ENCODE measurements around the gene AKAP13.
A peak's percentile ranks its signal among the peaks of the same experiment; 100 is the strongest.
"Not testable (repeated sequence)": the region's sequence is repeated elsewhere in the genome, so short reads cannot be mapped to it uniquely, and the experiment has no call there.

AKAP13 gene

DNA sequence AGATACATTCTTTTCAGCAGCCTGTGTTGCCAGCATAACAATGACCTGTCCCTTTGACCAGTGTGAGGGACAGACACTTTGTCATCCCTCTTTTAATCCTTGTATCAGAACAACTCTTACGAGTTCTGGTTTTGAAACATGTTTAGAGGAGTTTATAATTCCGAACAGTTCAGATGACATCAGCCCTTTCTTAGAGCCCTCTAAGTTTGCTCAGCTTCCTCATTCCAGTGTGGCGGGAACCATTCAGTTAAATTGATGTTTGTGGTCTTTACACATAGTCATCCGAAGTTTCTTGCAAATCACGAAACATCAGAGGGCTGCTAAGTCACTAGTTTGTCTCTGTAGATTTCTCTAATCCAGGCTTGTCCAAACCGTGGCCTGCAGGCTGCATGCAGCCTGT, 102.5 kb downstream of the AKAP13 start:
- DNase-seq, result no peak

DNA sequence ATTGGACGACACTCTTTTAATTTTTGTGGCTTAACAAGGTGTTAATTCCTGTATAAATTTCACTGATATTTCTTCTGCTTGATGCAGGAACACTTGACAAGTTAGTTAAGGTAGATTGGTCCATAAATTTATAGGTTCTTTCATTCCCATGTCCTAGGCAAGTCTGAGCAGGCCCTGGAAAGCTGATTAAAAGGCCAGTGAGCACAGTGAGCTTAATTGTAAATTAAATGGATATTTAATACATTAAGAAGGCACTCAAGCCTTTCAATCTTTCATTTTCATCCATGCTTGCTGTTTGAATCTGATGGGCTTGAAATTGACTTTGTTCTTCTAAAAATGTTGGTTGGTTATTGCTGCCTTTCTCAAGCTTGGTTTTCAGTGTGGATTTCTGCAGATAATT, 103.6 kb downstream of the AKAP13 start:
- not testable (repeated sequence) for DNase-seq

DNA sequence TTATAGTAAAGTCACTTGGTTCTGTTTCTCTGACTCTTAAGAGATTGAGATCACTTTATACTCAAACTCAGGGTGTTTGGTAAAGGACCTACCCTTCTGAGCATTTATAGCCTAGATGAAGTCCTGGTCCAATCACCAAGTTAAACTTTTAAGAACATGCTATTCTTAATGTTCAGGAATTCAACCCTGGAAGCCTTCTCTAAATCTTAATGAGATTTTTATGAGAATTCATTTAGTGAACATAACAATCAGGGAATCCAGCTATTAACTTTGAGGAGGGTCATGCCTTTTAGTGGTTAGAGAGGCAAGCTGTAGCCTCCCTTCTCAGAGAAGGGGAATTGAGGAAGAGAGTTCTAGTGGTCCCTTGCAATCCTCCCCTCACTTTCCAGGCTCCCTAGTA, 104.5 kb downstream of the AKAP13 start:
- DNase-seq, result not testable (repeated sequence)

DNA sequence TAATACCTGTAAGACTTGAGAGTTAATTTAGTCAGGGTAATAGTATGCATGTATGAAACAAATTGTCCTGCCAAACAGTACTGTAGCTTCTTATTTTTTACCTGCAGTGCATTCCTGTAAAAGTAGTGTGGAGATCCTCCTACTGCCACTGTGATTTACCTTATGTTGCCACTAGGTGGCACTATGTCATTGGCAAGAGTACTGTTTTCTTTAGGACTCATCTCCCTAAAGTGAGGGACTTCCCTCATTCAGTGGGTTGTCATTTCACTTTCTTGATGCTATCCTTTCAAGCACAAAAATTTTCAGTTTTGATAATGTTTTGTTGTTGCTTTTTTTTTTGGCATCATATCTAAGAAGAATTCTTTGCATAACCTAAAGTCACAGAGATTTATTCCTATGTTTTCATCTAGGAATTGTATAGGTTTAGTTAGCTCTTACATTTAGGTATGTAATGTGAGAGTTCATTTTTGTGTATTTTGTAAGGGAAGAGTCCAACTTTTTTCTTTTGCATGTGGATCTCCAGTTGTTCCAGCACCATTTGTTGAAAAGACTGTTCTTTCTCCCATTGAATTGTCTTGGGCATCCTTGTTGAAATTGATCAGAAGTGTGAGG, 105.7 kb downstream of the AKAP13 start:
- peak; percentile 72 to 83 for DNase-seq

DNA sequence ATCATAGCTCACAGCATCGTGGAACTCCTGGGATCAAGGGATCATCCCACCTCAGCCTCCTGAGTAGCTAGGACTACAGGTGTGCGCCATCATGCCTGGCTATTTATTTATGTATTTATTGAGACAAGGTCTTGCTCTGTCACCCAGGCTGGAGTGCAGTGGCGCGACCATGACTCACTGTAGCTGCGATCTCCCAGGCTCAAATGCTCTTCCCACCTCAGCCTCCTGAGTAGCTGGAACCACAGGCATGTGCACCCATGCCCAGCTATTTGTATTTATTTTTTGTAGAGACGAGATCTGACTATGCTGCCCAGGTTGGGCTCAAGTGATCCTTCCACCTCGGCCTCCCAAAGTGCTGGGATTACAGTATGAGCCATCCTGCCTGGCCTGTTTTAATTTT, 107.4 kb downstream of the AKAP13 start:
- DNase-seq, result not testable (repeated sequence)

DNA sequence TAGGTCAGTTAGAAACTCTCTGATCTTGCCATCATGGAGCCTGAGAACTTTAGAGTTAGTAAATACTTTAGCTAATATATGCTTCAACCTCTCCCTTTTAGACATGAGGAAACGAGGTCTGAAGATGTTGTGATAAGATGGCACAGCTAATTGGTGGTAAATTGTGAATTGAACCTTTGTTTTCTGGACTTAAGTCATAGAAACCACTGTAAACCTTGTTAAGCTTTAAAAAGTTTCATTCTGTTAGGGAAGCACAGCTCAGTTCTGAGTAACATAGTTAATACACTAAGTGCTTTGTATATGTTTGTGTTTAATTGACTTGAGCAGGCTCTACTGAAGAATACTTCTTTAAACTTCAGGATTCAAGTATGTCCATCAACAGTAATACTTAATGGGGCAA, 108.6 kb downstream of the AKAP13 start:
- no peak for DNase-seq

DNA sequence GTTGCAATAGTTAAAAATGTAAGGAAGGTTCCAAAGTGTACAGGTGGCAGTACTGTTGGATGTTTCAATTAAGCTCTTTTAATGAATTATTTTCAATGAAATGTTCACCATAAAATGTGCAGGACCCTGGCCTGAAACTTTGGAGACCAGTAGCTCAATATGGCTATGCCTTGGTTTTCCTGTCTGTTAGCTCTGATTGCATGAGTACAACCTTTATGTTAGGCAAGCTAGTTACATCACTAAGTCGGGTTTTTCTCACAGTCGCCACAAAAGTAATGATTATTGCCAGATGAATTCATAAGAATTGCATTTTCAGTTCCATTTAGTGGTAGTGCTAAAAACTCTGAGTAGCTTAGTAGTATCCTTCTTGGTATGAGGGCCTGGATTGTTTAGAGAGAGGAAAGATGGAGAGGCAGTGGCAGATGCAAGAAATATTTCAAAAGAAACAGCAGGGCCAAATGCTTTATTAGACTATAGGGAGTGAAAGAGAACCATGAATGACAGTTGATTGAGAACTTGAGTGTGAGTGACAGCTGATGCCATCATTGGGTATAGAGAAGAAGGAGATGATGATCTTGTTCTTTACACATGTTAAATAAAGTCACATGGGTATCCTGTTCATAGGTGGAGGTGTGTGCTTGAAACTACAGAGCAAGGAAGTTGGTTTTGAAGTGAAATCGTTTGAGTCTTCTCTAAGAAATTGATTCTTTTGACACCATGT, 109.5 kb downstream of the AKAP13 start:
- DNase-seq, result no peak

DNA sequence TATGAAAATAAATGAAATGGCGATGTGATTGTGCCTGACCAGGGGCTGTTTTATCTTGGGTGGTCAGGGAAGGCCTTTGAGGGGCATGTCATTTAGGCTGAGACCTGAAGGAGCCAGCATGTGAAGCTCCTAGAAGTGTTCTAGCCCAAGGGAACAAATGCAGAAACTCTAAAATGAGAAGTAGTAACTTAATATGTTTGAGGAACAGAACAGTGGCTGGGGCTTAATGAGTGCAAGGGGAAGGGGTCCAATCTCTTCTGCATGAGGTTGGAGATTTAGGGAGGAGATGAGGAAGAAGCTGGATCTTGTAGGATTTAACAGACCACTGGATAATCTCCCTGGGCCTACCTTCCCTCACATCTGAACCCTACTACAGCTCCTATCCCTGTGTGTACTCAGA, 110.5 kb downstream of the AKAP13 start:
- DNase-seq, result no peak

DNA sequence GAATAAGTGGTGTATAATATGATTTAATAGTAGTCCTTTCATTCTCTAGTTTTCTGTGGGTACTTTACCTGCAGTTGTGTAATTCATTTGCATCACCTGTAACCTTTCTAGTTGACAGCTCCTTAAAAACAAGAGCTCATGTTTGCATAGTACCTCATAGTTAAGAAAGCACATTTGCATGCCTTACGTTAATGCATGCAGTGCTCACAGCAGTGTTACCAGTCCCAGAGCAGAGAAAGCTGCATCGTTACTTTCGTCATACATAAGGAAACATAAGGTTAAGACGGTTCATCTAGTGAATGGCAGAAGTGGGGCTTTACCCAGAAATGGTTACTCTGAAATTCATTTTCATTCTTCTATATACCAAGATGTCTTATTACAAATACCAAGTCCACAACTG, 111.3 kb downstream of the AKAP13 start:
- DNase-seq, result no peak

DNA sequence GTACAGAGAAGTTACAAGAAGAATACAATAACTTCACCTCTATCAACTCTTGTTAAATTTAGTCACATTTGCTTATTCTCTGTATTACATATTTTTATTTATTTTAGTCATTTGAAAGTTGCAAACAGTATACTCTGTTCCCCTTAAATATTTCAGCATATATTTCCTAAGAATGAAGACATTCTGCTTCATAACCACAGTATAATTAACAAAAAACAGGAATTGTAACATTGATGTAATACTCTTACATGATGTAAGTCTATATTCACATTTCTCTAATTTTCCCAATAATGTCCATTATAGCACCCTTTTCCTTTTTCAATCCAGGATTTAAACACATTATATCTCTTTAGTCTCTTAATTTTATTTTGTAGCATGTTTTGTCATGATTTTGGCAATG, 112.0 kb downstream of the AKAP13 start:
- no peak for DNase-seq

DNA sequence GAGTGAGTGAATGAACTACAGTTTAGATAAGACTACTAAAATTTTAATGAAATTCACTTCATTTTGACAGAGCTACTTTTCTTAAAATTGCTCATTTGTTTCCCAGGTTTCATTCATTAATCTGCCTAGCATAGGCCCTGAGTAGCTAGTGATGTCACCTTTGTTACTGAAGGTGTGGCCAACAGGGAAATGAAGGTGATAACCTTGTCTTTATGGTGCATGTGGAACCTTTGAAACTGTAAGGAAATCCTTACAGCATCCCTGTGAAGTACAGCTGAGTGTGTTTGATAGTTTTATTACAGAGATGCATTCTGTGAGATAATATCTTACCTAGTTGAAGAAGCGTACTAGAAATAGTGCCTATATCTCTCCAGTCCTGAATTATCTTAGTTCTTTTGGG, 112.9 kb downstream of the AKAP13 start:
- no peak for DNase-seq

DNA sequence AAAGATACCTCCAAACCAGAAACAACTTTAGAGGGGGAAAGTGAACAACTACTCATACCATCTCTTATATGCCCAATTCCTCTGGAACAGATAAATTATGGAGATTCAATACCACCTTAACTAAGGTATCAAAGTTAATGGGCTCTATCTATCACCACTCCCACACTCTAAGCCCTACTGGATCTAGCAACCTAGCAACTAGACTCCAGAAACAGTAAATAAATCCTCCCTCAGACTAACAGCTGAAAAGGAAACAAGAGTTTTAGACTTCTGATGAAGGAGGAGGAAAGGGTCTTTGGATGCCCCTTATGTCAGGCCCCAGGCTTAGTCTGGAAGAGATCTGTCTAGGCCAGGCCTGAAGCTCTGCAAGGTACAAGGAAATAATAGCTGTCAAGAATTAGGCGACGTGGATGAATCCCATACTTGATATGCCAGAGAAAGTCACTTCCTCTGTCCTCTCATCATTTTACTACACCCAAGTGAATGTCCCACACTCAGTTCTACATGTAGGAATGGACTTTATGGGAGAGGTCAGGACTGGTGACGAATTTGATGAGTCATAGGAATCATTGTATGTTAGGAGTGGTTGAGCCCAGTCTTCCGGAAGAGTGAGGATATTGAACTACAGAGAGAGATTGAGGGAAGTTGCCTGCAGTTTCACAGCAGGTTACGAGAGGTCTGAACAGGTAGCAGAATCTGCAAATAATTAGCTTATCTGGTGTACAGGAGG, 113.8 kb downstream of the AKAP13 start:
- DNase-seq, result peak in 1 of 2 donors; percentile 19

DNA sequence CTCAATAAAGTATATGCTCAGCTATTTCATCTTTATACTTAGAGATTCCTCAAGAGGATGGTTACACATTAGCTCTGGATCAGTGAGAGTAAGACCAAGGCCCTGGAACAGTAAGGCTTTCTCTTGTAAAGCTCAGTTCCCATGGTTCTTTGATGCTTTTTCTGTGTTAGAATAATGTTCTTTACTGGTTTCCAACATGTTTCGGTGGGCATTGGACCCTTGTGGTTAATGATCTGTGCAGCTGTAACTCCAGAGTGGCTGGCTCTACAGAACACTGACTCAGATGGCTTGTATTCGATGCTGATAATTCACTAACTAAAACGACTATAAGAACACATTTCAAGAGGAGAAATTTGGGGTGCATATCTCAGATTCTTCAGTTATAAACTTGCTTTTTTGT, 114.7 kb downstream of the AKAP13 start:
- DNase-seq, result no peak

DNA sequence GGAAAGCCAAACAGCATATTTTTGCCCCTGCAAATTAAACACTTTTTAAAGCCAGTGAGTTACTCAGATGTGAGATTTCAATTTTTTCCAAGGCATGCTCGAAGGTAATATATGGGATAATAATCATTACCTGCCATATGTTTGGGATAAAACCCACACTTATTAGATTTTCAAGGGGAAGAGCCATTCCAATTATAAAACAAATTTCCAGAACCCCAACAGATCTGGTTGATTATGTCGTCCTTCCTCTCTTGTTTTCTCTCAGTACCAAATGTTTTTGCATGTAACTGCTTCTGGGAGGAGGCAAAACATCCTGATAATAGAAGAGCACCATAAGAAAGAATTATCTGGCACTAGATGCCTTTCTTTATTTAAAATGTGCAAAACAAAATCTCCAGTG, 115.1 kb downstream of the AKAP13 start:
- no peak for DNase-seq

DNA sequence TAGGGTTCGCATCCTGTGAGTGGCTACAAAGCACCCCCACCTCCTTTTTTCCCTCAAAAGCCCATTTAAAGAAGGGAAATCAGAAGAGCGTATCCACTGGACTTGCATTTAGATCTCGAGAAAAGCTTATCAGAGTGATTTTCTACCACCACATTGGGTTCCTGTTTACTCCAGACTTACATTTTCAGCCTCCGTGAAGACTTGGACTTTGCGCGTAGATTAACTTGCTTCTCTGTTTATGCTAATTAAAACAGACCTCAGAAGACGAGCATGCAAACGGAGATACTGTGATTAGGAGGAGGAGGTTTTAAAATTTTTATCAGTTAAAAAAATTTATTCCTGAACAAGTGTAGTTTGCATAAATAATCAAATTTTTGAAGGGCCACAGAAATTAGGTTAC, 115.7 kb downstream of the AKAP13 start:
- DNase-seq, result no peak

DNA sequence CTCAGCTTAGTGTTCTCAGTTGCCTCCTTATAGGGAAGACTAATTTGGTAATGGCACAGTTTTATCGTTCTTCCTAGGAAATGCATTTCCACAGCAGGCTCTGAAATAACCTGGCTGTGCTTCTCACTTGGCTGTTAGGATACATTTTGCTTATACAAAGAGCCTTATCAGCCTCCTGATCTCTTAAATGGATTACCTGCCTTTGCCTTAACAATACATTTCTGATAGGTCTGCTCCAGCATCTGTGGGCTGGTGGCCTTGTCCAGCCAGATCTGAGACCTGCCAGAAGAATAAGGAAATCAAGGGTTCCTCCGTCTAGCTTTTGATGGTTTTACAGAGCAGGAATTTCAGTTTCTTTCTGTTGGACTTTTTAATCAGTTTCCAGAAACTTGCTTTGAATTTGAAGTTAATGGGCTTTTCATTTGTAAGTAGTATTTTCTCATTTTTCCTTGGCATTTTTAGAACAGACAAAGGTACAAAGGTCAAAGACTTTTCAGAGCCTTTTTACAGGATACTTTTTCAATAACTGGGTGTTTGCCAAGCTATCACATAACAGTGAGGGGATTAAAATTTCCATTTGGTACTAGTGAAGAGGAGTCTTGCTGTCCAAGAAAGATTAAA, 116.3 kb downstream of the AKAP13 start:
- no peak for DNase-seq

DNA sequence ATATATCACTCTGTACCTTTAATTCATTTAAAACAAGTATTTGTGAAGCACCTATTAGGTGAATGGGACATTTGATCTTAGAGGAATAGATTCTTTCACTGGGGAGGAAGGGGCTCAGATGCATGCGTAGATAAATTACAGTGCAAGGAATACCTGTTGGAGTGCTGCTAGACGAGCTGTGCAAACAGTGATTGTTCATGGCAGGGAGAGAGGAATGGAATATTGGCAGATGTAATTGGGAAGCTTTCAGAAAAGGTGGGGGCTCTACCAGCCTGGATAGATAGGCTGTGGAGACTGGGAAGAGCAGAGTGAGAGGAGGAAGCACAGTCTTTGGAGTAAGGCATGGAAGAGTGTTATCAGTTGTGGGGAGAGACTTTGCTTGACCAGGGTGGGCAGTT, 116.8 kb downstream of the AKAP13 start:
- no peak for DNase-seq

DNA sequence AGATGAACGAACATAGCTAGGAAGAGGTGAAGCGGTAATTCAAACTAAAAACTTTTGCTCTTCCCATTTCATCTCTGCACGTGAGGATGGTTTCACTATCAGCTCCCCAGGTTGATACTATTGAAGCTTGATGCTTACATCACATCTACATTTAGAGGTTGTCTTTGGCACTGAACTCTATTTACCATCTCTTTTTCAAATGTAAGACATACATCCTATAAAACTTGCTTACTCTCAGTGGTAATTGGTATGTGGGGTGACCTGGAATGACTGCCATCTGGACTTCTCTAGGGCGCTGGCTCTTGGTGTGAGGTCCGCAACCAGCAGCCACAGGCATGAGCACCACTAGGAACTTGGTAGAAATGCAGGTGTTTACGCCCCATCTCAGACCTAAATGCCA, 118.1 kb downstream of the AKAP13 start:
- DNase-seq, result no peak

DNA sequence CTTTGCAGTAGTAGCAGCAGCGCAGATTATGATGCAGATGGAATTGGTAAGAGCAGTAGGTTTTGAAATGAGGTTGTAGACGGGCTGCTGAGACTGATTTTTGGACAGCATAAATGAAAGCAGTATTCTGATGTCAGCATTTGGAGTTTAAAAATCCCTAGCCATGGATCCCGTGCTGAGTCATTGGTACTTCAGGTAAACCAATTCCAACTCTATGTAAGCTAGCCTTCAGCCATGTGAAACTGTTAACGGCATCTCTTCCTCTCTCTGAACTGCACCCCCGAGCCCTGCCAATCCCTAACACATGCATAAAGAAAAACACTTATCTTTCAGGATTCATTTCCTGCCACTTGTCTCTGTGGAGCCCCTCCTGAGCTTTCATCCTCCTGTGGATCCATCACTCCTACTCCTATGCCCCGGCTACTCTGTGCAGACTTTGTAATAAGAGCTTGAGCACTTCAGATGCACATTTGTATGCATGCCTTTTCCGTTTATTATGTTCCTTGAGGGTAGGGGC, 119.0 kb downstream of the AKAP13 start:
- DNase-seq, result no peak

DNA sequence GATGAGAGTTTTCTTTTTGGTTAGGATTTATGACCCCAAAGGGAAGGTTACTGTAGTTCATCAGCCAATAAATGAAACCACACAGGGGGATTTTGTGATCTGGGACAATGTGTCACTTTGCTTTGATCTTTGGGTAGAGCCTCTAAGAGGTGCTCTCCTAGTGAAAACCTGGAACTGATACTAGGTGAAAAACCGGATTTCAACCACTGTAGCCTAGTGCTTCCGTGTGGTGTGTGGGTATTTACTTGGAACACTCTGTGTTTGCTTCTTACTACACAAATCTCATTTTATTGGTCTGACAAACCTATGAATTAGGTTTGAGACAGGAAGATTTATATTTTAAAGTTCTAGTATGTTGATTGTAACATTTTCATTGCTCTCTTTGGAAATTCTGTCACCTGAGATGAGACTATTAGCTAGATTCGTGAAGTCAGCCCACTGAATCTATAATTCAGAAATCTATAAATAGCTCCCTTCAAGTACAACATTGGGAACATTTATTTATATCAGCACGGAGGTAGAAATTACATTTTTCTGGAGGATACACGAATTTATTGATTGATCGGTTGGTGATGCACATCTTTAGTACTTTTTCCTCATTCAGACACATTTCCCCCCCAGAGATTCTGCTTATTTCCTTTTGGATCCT, 119.8 kb downstream of the AKAP13 start:
- no peak for DNase-seq

DNA sequence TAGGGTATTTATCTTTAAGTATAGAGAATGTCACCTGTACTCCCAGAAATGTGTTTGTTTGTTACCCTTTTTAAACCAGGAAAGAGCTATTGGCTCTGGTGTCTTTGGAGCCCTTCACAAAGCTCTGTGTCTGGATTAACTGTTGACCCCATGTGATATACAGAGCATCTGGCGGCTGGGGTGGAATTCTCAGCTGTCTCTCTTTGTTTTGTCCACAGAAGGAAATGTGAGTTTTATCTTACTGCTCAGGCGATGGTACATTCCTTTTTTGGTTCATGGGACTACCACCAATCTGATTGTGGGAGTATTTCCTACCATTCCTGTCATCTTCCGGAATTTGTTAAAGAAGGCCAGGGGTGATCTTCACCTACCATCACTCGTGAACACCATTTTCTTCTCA, 120.3 kb downstream of the AKAP13 start:
- DNase-seq, result no peak

DNA sequence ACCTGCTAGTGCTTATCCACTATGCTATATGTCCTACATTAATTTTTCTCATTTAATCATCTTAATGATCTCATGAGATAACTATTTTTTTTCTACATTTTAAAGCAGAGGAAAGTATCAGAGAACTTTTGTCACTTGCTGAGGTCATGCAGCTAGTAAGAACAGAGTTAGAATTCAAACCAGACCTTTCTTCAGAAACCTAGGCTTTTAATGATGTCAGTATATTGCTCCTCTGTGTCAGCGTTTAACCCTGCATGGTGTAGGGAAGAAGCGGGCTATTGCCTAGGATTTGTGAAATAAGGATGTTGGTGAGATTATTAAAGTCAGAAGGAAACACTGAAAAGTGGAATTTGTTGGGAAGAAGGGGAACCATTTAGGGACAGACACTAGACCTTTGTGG, 121.2 kb downstream of the AKAP13 start:
- no peak for DNase-seq

DNA sequence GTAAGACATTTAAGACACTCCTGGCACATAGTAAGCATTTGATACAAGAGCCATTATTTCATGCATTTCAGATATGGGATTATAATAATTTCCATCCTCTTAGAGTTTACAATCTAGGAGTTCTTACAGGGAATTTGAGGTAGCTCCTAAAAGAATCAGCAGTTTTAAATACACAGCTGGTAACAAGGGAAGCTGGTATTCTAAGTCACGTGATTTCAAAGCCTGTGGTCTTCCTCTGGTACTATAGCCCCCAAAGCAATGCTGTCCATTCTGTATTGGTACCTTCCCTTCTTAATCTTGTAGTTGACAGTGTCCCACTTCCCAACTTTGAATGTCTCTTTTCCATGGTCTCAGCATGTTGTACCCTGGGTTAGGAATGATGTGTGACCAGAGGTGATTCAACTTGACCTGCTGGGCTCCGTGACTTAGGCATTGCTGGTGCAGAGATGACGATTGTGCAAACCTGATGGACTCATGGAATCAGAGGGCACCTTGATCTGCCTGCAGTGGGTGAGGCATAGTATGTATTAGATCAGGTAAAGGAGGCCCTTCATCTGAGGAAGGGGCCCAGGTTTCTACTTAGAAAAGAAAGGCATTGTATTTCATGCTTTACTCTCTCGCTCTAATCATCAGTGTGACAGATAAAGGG, 122.9 kb downstream of the AKAP13 start:
- DNase-seq, result no peak

Measured in CD4-positive, alpha-beta T cell treated with Interleukin-4 for 1 hour (primary cell).